GM12878 (cell line): Measurements from ENCODE around the gene MOCS1. TPM values are rescaled to one million over a fixed set of nuclear protein-coding genes. Genes with fewer than 3 reads are reported as not detected.

ENCODE experiments used
- ATAC-seq: fragments of 200-7000 bp; cut with Tn5 transposase; 3 replicates; pipeline ENCODE4 v1.9.1; 2020; ENCODE audit warnings: mild to moderate bottlenecking, moderate library complexity
- BruUV-seq: library from RNA; stranded (reverse); fragments of 400-500 nt; replicated peaks from 2 replicates; lab custom pipeline; 2021; lab: Mats Ljungman, UMichigan
- CTCF ChIA-PET: fragments of 300-600 bp; sonication (Branson Sonifier 250); formaldehyde crosslinking; extraction: SDS; loops from one replicate; lab custom pipeline; 2021; ENCODE audit warnings: inconsistent platforms; lab: Yijun Ruan, JAX
- POLR2A ChIA-PET: fragments of 350-600 bp; formaldehyde crosslinking; extraction: SDS; loops from one replicate; lab custom pipeline; 2021; ENCODE audit warnings: inconsistent platforms; lab: Charles Lee
- RAD21 ChIA-PET: fragments of 300-600 bp; sonication (Branson Sonifier 250); formaldehyde crosslinking; loops from one replicate; lab custom pipeline; 2023; ENCODE audit warnings: antibody characterized with exemption; ENCODE audit not compliant: unreplicated experiment; lab: Charles Lee
- SMC1A ChIA-PET: fragments of 300-600 bp; sonication (Branson Sonifier 250); formaldehyde crosslinking; loops from one replicate; lab custom pipeline; 2023; ENCODE audit not compliant: unreplicated experiment, uncharacterized antibody; lab: Charles Lee
- DNase-seq: peaks from one replicate; pipeline ENCODE4 v3.0.0-alpha.2; 2011; ENCODE audit warnings: low read depth, low spot score
- FAIRE-seq: peaks from 3 replicates; lab custom pipeline; 2011; peaks lifted over from hg19 to GRCh38; lab: Jason Lieb, UNC
- H2AFZ ChIP-seq: 2 replicates; pipeline ENCODE4 v1.6.0; 2011; ENCODE audit warnings: low read depth, low read length, control low read depth; ENCODE audit not compliant: control insufficient read depth
- H3K27ac ChIP-seq: 2 replicates; pipeline ENCODE4 v1.5.1; 2011; ENCODE audit warnings: control low read depth; ENCODE audit not compliant: control insufficient read depth, insufficient read depth
- H3K27me3 ChIP-seq, 2 experiments: replicated peaks in 1 of 2; 2 replicates each; pipeline versions ENCODE4 v1.6.0 to v1.6.1; 2011; ENCODE audit warnings: low read length in 1 of 2; ENCODE audit not compliant: control insufficient read depth in 2 of 2, insufficient read depth in 2 of 2
- H3K36me3 ChIP-seq, 2 experiments: 2 replicates each; pipeline ENCODE4 v1.5.1; 2011; ENCODE audit warnings: low read length in 1 of 2; ENCODE audit not compliant: control insufficient read depth in 2 of 2, insufficient read depth in 2 of 2
- H3K4me1 ChIP-seq: 2 replicates; pipeline ENCODE4 v1.6.1; 2011; ENCODE audit warnings: mild to moderate bottlenecking, low read length, moderate library complexity, mixed read lengths; ENCODE audit not compliant: control insufficient read depth, insufficient read depth
- H3K4me2 ChIP-seq: 2 replicates; pipeline ENCODE4 v1.6.0; 2011; ENCODE audit warnings: control low read depth; ENCODE audit not compliant: control insufficient read depth, insufficient read depth
- H3K4me3 ChIP-seq: fragments of 200-600 bp; sonication (generic); 2 replicates; pipeline ENCODE4 v1.5.1; 2016
- H3K79me2 ChIP-seq: 2 replicates; pipeline ENCODE4 v1.6.0; 2011; ENCODE audit warnings: low read length; ENCODE audit not compliant: control insufficient read depth, insufficient read depth
- H3K9ac ChIP-seq: 2 replicates; pipeline ENCODE4 v1.8.0; 2011; ENCODE audit warnings: low read length, control low read depth, mixed read lengths; ENCODE audit not compliant: control insufficient read depth, insufficient read depth
- H3K9me3 ChIP-seq: replicated peaks from 3 replicates; pipeline ENCODE4 v1.5.1; 2011; ENCODE audit warnings: mild to moderate bottlenecking, low read length; ENCODE audit not compliant: control insufficient read depth, insufficient read depth
- H4K20me1 ChIP-seq: 2 replicates; pipeline ENCODE4 v1.6.0; 2011; ENCODE audit not compliant: control insufficient read depth, insufficient read depth
- BCL11A ChIP-seq: IDR thresholded peaks from 2 replicates; pipeline ENCODE4 v1.6.1; 2011; ENCODE audit warnings: low read depth, low read length
- CBX3 ChIP-seq: fragments of 200-600 bp; sonication (generic); IDR thresholded peaks from 2 replicates; pipeline ENCODE4 v1.6.1; 2016; ENCODE audit warnings: low read depth, borderline replicate concordance
- EP300 ChIP-seq, 2 experiments: fragments of 150-350 bp in 1 of 2; IDR thresholded peaks; 2 replicates each; pipeline ENCODE4 v1.6.1; 2011 to 2012; ENCODE audit warnings: low read depth in 2 of 2, low read length in 2 of 2, borderline replicate concordance in 1 of 2, improper control_type of control experiment in 1 of 2, inconsistent platforms in 1 of 2; ENCODE audit not compliant: control insufficient read depth in 1 of 2
- IKZF2 ChIP-seq, 2 experiments: fragments of 450-650 bp; IDR thresholded peaks; 2 replicates each; pipeline ENCODE4 v1.6.1; 2017; ENCODE audit warnings: mild to moderate bottlenecking in 2 of 2, moderate library complexity in 2 of 2
- KAT2A ChIP-seq: conservative IDR thresholded peaks from 2 replicates; pipeline ENCODE4 v1.6.1; 2011; ENCODE audit warnings: low read depth, low read length; ENCODE audit not compliant: control insufficient read depth
- KDM1A ChIP-seq: fragments of 200-600 bp; sonication (generic); IDR thresholded peaks from 2 replicates; pipeline ENCODE4 v1.6.1; 2016; ENCODE audit warnings: borderline replicate concordance
- RB1 ChIP-seq: fragments of 450-650 bp; formaldehyde crosslinking; IDR thresholded peaks from 2 replicates; pipeline ENCODE4 v1.6.1; 2017; ENCODE audit warnings: mild to moderate bottlenecking, borderline replicate concordance
- RUNX3 ChIP-seq: IDR thresholded peaks from 2 replicates; pipeline ENCODE4 v1.6.1; 2012; ENCODE audit warnings: low read length, inconsistent platforms
- SIX5 ChIP-seq: IDR thresholded peaks from 2 replicates; pipeline ENCODE4 v1.6.1; 2011; ENCODE audit warnings: mild to moderate bottlenecking, low read depth, low read length, moderate library complexity; ENCODE audit not compliant: severe bottlenecking
- SMAD5 ChIP-seq: IDR thresholded peaks from 2 replicates; pipeline ENCODE4 v1.6.1; 2016; ENCODE audit warnings: antibody characterized with exemption, low read depth
- WGBS: methylation state at CpG from one replicate; pipeline ENCODE4 v1.1.6; 2016; ENCODE audit warnings: low lambda C conversion rate; ENCODE audit not compliant: insufficient replicate concordance, insufficient coverage; ENCODE audit errors: missing lambda C conversion rate; 5-methylcytosine and 5-hydroxymethylcytosine counted together
- in situ Hi-C: fragments of 300-500 bp; cut with MboI; formaldehyde crosslinking; loops from 9 replicates; pipeline ENCODE4 v1.14.3; 2018; ENCODE audit warnings: mixed read lengths
- intact Hi-C: fragments of 100-400 bp; cut with micrococcal nuclease; formaldehyde crosslinking; loops from one replicate; pipeline ENCODE4 v1.14.2; 2022; ENCODE audit not compliant: unreplicated experiment
- polyA plus RNA-seq, 11 experiments: library from polyadenylated mRNA; depleted of rRNA in 4 of 11; unstranded in 6 of 11; stranded (reverse) in 5 of 11; fragments of >200 nt; fragmentation: Nextera tagmentation in 4 of 11; fragmentation: Illumina TruSeq in 1 of 11; extraction: Ambion mirVana in 4 of 11; extraction: Trizol in 1 of 11; gene quantifications; 1 replicate in 1 of 11; 2 replicates in 10 of 11; pipeline versions ENCODE4 v1.2.1 to v1.2.3, GENCODE V29; 2011 to 2016; ENCODE audit warnings: inconsistent platforms in 2 of 11, missing spikeins in 2 of 11, low read depth in 1 of 11
- total RNA-seq, 4 experiments: library from RNA; depleted of rRNA in 3 of 4; stranded (reverse); fragments of >200 nt in 3 of 4; fragmentation: Illumina TruSeq in 1 of 4; extraction: Trizol in 1 of 4; gene quantifications; 2 replicates each; pipeline versions ENCODE4 v1.2.1 to v1.2.3, GENCODE V29; 2013 to 2021
- TF ChIP-seq, protein P1 (sequence below): IDR thresholded peaks from 2 replicates; pipeline ENCODE4 v1.6.1; 2011; ENCODE audit warnings: mild to moderate bottlenecking, low read depth, low read length, moderate library complexity; ENCODE audit not compliant: insufficient replicate concordance
- TF ChIP-seq, protein P2 (sequence below), 3 experiments: IDR thresholded peaks in 2 of 3; conservative IDR thresholded peaks in 1 of 3; 2 replicates each; pipeline ENCODE4 v1.5.1; 2011; ENCODE audit warnings: low read depth in 3 of 3, low read length in 3 of 3, mild to moderate bottlenecking in 3 of 3, control low read depth in 2 of 3, moderate library complexity in 2 of 3, inconsistent platforms in 1 of 3, mixed read lengths in 1 of 3; ENCODE audit not compliant: control insufficient read depth in 2 of 3, insufficient read depth in 1 of 3; ENCODE audit errors: extremely low read depth in 1 of 3
- TF ChIP-seq, protein P3 (sequence below): fragments of 450-650 bp; IDR thresholded peaks from 2 replicates; pipeline ENCODE4 v1.6.1; 2017; ENCODE audit warnings: low read depth, mild to moderate bottlenecking, moderate library complexity

Gene MOCS1
- total and polyA plus RNA-seq, 10 of the 15 experiments (the other 5 are each of a cell fraction or from before 2014, with no cell fraction given), result 0.02 to 5.4 (median 0.16) TPM; not detected in 2

DNA sequence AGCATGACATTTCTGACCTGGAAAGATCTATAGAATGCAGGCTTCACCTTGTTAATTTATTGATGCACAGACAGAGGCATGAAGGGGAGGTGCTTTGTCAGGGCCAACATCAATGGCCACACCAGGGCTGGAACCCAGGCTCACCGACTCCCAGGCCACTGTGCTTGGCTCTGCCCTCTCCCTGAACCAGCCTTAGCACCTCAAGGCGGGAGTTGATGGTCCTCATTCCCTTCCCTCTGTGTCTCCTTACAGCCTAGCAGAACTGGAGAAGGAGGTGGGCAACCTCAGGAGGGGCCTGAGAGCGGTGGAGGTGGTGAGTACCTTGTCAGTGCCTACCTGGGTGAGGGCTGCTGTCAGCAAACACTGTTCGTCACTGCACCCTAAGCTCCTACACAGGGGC, 35.6 kb downstream of the MOCS1 start:
- H3K36me3 ChIP-seq, result no peaks in the 10 kb centered on the region
- no peak for ATAC-seq
- no peak for FAIRE-seq
- no peaks in the 10 kb centered on the region for H4K20me1 ChIP-seq
- no peak overlapping the region for H3K27ac ChIP-seq
- H3K4me2 ChIP-seq, result no peak overlapping the region
- H3K9me3 ChIP-seq, result no peaks in the 10 kb centered on the region
- no TSS peak for BruUV-seq
- in situ Hi-C loops (no loop called here), intact Hi-C loops (no loop called here)
- H3K9ac ChIP-seq, result no peak overlapping the region
- TF ChIP-seq EP300 (IDR thresholded peaks at IDR 0.05; ENCODE audit: borderline replicate concordance in 1 of 2, control insufficient read depth in 1 of 2, low read depth in 2 of 2, low read length in 2 of 2) (no peak), SMAD5 (no peak), BCL11A (no peak), CBX3 (no peak), IKZF2 (IDR thresholded peaks at IDR 0.05) (no peak), SIX5 (no peak), RUNX3 (no peak), RB1 (no peak), KAT2A (no peak), KDM1A (no peak)
- TF ChIP-seq, protein P1, sequence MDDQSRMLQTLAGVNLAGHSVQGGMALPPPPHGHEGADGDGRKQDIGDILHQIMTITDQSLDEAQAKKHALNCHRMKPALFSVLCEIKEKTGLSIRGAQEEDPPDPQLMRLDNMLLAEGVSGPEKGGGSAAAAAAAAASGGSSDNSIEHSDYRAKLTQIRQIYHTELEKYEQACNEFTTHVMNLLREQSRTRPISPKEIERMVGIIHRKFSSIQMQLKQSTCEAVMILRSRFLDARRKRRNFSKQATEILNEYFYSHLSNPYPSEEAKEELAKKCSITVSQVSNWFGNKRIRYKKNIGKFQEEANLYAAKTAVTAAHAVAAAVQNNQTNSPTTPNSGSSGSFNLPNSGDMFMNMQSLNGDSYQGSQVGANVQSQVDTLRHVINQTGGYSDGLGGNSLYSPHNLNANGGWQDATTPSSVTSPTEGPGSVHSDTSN, result no peak
- TF ChIP-seq, protein P2, sequence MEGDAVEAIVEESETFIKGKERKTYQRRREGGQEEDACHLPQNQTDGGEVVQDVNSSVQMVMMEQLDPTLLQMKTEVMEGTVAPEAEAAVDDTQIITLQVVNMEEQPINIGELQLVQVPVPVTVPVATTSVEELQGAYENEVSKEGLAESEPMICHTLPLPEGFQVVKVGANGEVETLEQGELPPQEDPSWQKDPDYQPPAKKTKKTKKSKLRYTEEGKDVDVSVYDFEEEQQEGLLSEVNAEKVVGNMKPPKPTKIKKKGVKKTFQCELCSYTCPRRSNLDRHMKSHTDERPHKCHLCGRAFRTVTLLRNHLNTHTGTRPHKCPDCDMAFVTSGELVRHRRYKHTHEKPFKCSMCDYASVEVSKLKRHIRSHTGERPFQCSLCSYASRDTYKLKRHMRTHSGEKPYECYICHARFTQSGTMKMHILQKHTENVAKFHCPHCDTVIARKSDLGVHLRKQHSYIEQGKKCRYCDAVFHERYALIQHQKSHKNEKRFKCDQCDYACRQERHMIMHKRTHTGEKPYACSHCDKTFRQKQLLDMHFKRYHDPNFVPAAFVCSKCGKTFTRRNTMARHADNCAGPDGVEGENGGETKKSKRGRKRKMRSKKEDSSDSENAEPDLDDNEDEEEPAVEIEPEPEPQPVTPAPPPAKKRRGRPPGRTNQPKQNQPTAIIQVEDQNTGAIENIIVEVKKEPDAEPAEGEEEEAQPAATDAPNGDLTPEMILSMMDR (IDR thresholded peaks at IDR 0.05 in 2 of 3, conservative IDR thresholded peaks at IDR 0.05 in 1 of 3; ENCODE audit: control insufficient read depth in 2 of 3, extremely low read depth in 1 of 3, insufficient read depth in 1 of 3, low read depth in 3 of 3, low read length in 3 of 3), result no peak
- TF ChIP-seq, protein P3, sequence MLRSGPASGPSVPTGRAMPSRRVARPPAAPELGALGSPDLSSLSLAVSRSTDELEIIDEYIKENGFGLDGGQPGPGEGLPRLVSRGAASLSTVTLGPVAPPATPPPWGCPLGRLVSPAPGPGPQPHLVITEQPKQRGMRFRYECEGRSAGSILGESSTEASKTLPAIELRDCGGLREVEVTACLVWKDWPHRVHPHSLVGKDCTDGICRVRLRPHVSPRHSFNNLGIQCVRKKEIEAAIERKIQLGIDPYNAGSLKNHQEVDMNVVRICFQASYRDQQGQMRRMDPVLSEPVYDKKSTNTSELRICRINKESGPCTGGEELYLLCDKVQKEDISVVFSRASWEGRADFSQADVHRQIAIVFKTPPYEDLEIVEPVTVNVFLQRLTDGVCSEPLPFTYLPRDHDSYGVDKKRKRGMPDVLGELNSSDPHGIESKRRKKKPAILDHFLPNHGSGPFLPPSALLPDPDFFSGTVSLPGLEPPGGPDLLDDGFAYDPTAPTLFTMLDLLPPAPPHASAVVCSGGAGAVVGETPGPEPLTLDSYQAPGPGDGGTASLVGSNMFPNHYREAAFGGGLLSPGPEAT, result no peak
- no peak overlapping the region for H2AFZ ChIP-seq
- CTCF ChIA-PET, result interaction anchor here (1.9 kb wide), 1 partner anchor 32 kb away, joined by 6 read pairs; no protein-coding TSS in a partner anchor
- RAD21 ChIA-PET, result no interaction called here
- peaks cover 0 to 1% of the 10 kb centered on the region in 2 experiments; a peak in 1 of 4 replicates for H3K27me3 ChIP-seq
- H3K79me2 ChIP-seq, result no peaks in the 10 kb centered on the region
- H3K4me1 ChIP-seq, result no peaks in the 10 kb centered on the region
- POLR2A ChIA-PET, result no interaction called here
- WGBS, result 0% methylated on average over 4 of the region's 4 CpGs
- no peak overlapping the region for H3K4me3 ChIP-seq
- SMC1A ChIA-PET, result interaction anchor here (0.7 to 1.0 kb wide), 2 partner anchors 521 to 762 kb away, joined by 3 read pairs; no protein-coding TSS in a partner anchor
- DNase-seq, result no peak
